ENCODE data around the gene ZAP70. TPM values are rescaled to one million over a fixed set of nuclear protein-coding genes. Genes with fewer than 3 reads are reported as not detected.
A peak's percentile ranks its signal among the peaks of the same experiment; 100 is the strongest.

ZAP70 gene
- total RNA-seq (2013; cell fraction: nucleolus; rRNA removed): 0.90 and 2.2 TPM in 2 replicates
- 1.9 and 2.1 TPM in 2 replicates for total RNA-seq (2014; rRNA removed)
- 0.89 and 0.97 TPM in 2 replicates for total RNA-seq (2014; rRNA removed; fragmentation: Illumina TruSeq; extraction: Trizol)
- total RNA-seq (2021): 2.5 and 2.9 TPM in 2 replicates
- 0.80 TPM for polyA plus RNA-seq (2011; ENCODE audit: low read depth)
- 0.18 TPM in 1 of 2 replicates, not detected in the other for polyA plus RNA-seq (2011; rRNA removed)
- polyA plus RNA-seq (2011; cell fraction: cytosol; rRNA removed): 0.09 and 0.15 TPM in 2 replicates
- polyA plus RNA-seq (2011; cell fraction: nucleus; rRNA removed): 1.3 TPM in 2 replicates
- 0.81 and 1.4 TPM in 2 replicates for polyA plus RNA-seq (2012)
- 0.37 and 0.46 TPM in 2 replicates for polyA plus RNA-seq (2014; fragmentation: Illumina TruSeq; extraction: Trizol)
- under 1 TPM in 1 of 2 experiments, not detected in 1; 0.20 TPM for polyA plus RNA-seq (2014; fragmentation: Nextera tagmentation; extraction: Ambion mirVana)
- 2.4 and 2.9 TPM in 2 replicates for polyA plus RNA-seq (2014; rRNA removed)
- polyA plus RNA-seq (2016; fragmentation: Nextera tagmentation; extraction: Ambion mirVana): 1 to 10 TPM; 1.2 to 2.3 TPM
- not detected in 2 replicates for polyA minus RNA-seq (2011; rRNA and poly(A)+ RNA removed)
- not detected in 2 replicates for polyA minus RNA-seq (2011; cell fraction: cytosol; rRNA and poly(A)+ RNA removed)
- not detected in 2 replicates for polyA minus RNA-seq (2011; cell fraction: nucleus; rRNA and poly(A)+ RNA removed)
- percentile 21 among the genes with signal in this experiment for Bru-seq, nascent RNA
- percentile 22 among the genes with signal in this experiment for BruChase-seq, experiment 1, labeled RNA remaining after a 6-hour chase
- BruChase-seq, experiment 2, labeled RNA remaining after a 2-hour chase: percentile 19 among the genes with signal in this experiment
- long read RNA-seq, experiment 1: 0 reads
- long read RNA-seq, experiment 2: 0 reads

GRCh38 chr2:97713296-97714083 is at the start of gene ZAP70:
Gene ZAP70 (plus strand): TSS chr2:97713576. CDS start chr2:97724037, 10,461 bp downstream.
- no peak for DNase-seq (ENCODE audit: low read depth, low spot score)
- H3K27ac ChIP-seq (ENCODE audit: control insufficient read depth, insufficient read depth): no peak within 1 kb of the TSS
- ChIA-PET RAD21 (ENCODE audit: unreplicated experiment) (no interaction called here), SMC1A (ENCODE audit: uncharacterized antibody, unreplicated experiment) (no interaction called here), POLR2A (no interaction called here), CTCF (interaction anchor here (0.7 to 1.0 kb wide), 3 partner anchors 12 to 555 kb away, joined by 3 read pairs; no protein-coding TSS in a partner anchor)
- H3K27me3 ChIP-seq (replicated peaks in 1 of 2; ENCODE audit: control insufficient read depth in 2 of 2, insufficient read depth in 2 of 2, low read length in 1 of 2): no peaks in the 10 kb centered on the region
- no peak within 1 kb of the TSS for H3K4me2 ChIP-seq (ENCODE audit: control insufficient read depth, insufficient read depth)
- 50% methylated on average over 21 of the region's 21 CpGs for WGBS (ENCODE audit: insufficient coverage, insufficient replicate concordance, low lambda C conversion rate, missing lambda C conversion rate)
- H2AFZ ChIP-seq (ENCODE audit: control insufficient read depth, low read depth, low read length): peak within 1 kb of the TSS; percentile 56
- H3K4me3 ChIP-seq: no peak within 1 kb of the TSS
- peaks cover 5% of the 10 kb centered on the region; the same call in 1 of the 2 replicates for H3K4me1 ChIP-seq (ENCODE audit: control insufficient read depth, insufficient read depth, low read length)
- H3K36me3 ChIP-seq (ENCODE audit: control insufficient read depth in 2 of 2, insufficient read depth in 2 of 2, low read length in 1 of 2): no peaks in the 10 kb centered on the region
- intact Hi-C loops (cut with micrococcal nuclease; ENCODE audit: unreplicated experiment): no loop called here
- no peaks in the 10 kb centered on the region for H3K79me2 ChIP-seq (ENCODE audit: control insufficient read depth, insufficient read depth, low read length)
- no peak for ATAC-seq
- no peak for FAIRE-seq
- TF ChIP-seq POLR2A (IDR thresholded peaks at IDR 0.05; ENCODE audit: low read depth, low read length) (peak; percentile 42; the same call in 1 of the 2 replicates), CEBPZ (IDR thresholded peaks at IDR 0.05; ENCODE audit: low read depth, low read length) (no peak), PAX5 (IDR thresholded peaks at IDR 0.05; ENCODE audit: borderline replicate concordance, low read depth, low read length) (no peak), CBFB (IDR thresholded peaks at IDR 0.05; ENCODE audit: low read depth) (no peak), PRDM15 (CRISPR knock-in tag; IDR thresholded peaks at IDR 0.05) (no peak)
- no TSS peak for BruUV-seq (replicated peaks)
- no peak within 1 kb of the TSS for H3K9ac ChIP-seq (ENCODE audit: control insufficient read depth, insufficient read depth, low read length)
- in situ Hi-C loops (cut with MboI): no loop called here
- no peaks in the 10 kb centered on the region for H3K9me3 ChIP-seq (replicated peaks; ENCODE audit: control insufficient read depth, insufficient read depth, low read length)
- H4K20me1 ChIP-seq (ENCODE audit: control insufficient read depth, insufficient read depth): no peaks in the 10 kb centered on the region
